HepG2 (cell line): ENCODE data around the gene ZNF865. TPM values are rescaled to one million over a fixed set of nuclear protein-coding genes. Genes with fewer than 3 reads are reported as not detected.
"Not testable (repeated sequence)": the region's sequence is repeated elsewhere in the genome, so short reads cannot be mapped to it uniquely, and the experiment has no call there.

ENCODE experiments used
- ATAC-seq: fragments of 200-7000 bp; cut with Tn5 transposase; 3 replicates; pipeline ENCODE4 v1.9.1; 2020; ENCODE audit warnings: mild to moderate bottlenecking, moderate library complexity
- BruUV-seq: library from RNA; stranded (reverse); fragments of 400-500 nt; replicated peaks from 2 replicates; lab custom pipeline; 2021; lab: Mats Ljungman, UMichigan
- CTCF ChIA-PET: fragments of 300-600 bp; formaldehyde crosslinking; extraction: SDS; loops from one replicate; lab custom pipeline; 2021; ENCODE audit warnings: low total read pairs, inconsistent platforms, low intra/inter-chr PET ratio; lab: Yijun Ruan, JAX
- POLR2A ChIA-PET: fragments of 350-600 bp; sonication (Branson Sonifier 250); formaldehyde crosslinking; loops from one replicate; lab custom pipeline; 2020; ENCODE audit warnings: antibody characterized with exemption, inconsistent platforms; lab: Yijun Ruan, JAX
- DNase-seq: peaks from one replicate; pipeline ENCODE4 v3.0.0-alpha.2; 2015; ENCODE audit warnings: low spot score
- FAIRE-seq: peaks from 3 replicates; lab custom pipeline; 2011; peaks lifted over from hg19 to GRCh38; lab: Jason Lieb, UNC
- H2AFZ ChIP-seq: one replicate; pipeline ENCODE4 v1.6.1; 2011; ENCODE audit warnings: low read length, inconsistent platforms
- H3K27ac ChIP-seq: fragments of 300-600 bp; 3 replicates; pipeline ENCODE4 v1.8.0; 2011; ENCODE audit warnings: mixed run types, mild to moderate bottlenecking, mixed read lengths, low read length, inconsistent platforms; ENCODE audit not compliant: insufficient read depth; ENCODE audit errors: extremely low read length
- H3K27me3 ChIP-seq, 2 experiments: fragments of 200-600 bp in 1 of 2; 2 replicates in 1 of 2; 3 replicates in 1 of 2; pipeline versions ENCODE4 v1.6.0 to v1.8.0; 2011; ENCODE audit warnings: low read length in 2 of 2, mild to moderate bottlenecking in 2 of 2, moderate library complexity in 2 of 2, inconsistent platforms in 1 of 2; ENCODE audit not compliant: insufficient read depth in 2 of 2, control insufficient read depth in 1 of 2
- H3K36me3 ChIP-seq, 2 experiments: fragments of 200-600 bp in 1 of 2; replicated peaks in 1 of 2; 2 replicates in 1 of 2; 3 replicates in 1 of 2; pipeline versions ENCODE4 v1.5.1 to v1.8.0; 2011; ENCODE audit warnings: low read length in 2 of 2, inconsistent platforms in 1 of 2; ENCODE audit not compliant: insufficient read depth in 2 of 2, control insufficient read depth in 1 of 2
- H3K4me1 ChIP-seq: 2 replicates; pipeline ENCODE4 v1.5.1; 2012; ENCODE audit warnings: low read length, inconsistent platforms; ENCODE audit not compliant: insufficient read depth
- H3K4me2 ChIP-seq: 2 replicates; pipeline ENCODE4 v1.6.0; 2011; ENCODE audit warnings: low read depth, low read length, inconsistent platforms
- H3K4me3 ChIP-seq, 3 experiments: fragments of 200-600 bp in 1 of 3; sonication (generic), shearing (Covaris generic) in 1 of 3; replicated peaks in 1 of 3; 2 replicates each; pipeline ENCODE4 v1.5.1; 2011 to 2016; ENCODE audit warnings: low read length in 3 of 3, inconsistent platforms in 2 of 3, low read depth in 2 of 3, mild to moderate bottlenecking in 2 of 3, control low read depth in 1 of 3, mixed read lengths in 1 of 3; ENCODE audit not compliant: insufficient read depth in 1 of 3
- H3K79me2 ChIP-seq: one replicate; pipeline ENCODE4 v1.6.1; 2011; ENCODE audit warnings: low read length, inconsistent platforms; ENCODE audit not compliant: insufficient read depth
- H3K9ac ChIP-seq: 2 replicates; pipeline ENCODE4 v1.6.0; 2011; ENCODE audit warnings: mild to moderate bottlenecking, low read depth, low read length, inconsistent platforms; ENCODE audit not compliant: insufficient read depth
- H3K9me3 ChIP-seq: 2 replicates; pipeline ENCODE4 v1.5.1; 2012; ENCODE audit warnings: mild to moderate bottlenecking, low read length
- H4K20me1 ChIP-seq: 2 replicates; pipeline ENCODE4 v1.6.0; 2011; ENCODE audit warnings: inconsistent platforms, mild to moderate bottlenecking, low read length, moderate library complexity; ENCODE audit not compliant: insufficient read depth
- CEBPB ChIP-seq: IDR thresholded peaks from 2 replicates; pipeline ENCODE4 v1.6.1; 2011; ENCODE audit warnings: low read depth, low read length, improper control_type of control experiment, borderline replicate concordance
- CEBPG ChIP-seq: IDR thresholded peaks from 2 replicates; pipeline ENCODE4 v1.6.1; 2016
- KAT8 ChIP-seq: IDR thresholded peaks from 2 replicates; pipeline ENCODE4 v1.6.1; 2016; ENCODE audit warnings: missing genetic modification reagents, missing compliant biosample characterization
- ZMYM3 ChIP-seq: sonication (generic); formaldehyde crosslinking; IDR thresholded peaks from 2 replicates; pipeline ENCODE4 v1.5.1; 2020; ENCODE audit warnings: mild to moderate bottlenecking, missing genetic modification reagents
- ZNF121 ChIP-seq: sonication (generic); formaldehyde crosslinking; IDR thresholded peaks from 2 replicates; pipeline ENCODE4 v1.5.0; 2020; ENCODE audit warnings: mild to moderate bottlenecking, missing genetic modification reagents
- WGBS: methylation state at CpG from one replicate; pipeline ENCODE4 v1.1.6; 2017; ENCODE audit warnings: low lambda C conversion rate; 5-methylcytosine and 5-hydroxymethylcytosine counted together
- in situ Hi-C: cut with HindIII; loops from 2 replicates; pipeline ENCODE4 v1.10.0; 2017; ENCODE audit warnings: low pct_unique_long_range_greater_than_20kb; ENCODE audit not compliant: extremely low pct_ligation_motif_present
- intact Hi-C: fragments of 100-400 bp; cut with micrococcal nuclease; formaldehyde crosslinking; loops from one replicate; pipeline ENCODE4 v1.10.0; 2022; ENCODE audit not compliant: unreplicated experiment
- polyA plus RNA-seq, 8 experiments: library from polyadenylated mRNA; depleted of rRNA in 3 of 8; stranded (reverse) in 7 of 8; unstranded in 1 of 8; fragments of >200 nt; fragmentation: Illumina TruSeq in 4 of 8; extraction: Trizol in 4 of 8; gene quantifications; 2 replicates each; pipeline versions ENCODE4 v1.2.1 to v1.2.3, GENCODE V29; 2011 to 2016; ENCODE audit warnings: low read depth in 4 of 8, missing spikeins in 1 of 8, mixed read lengths in 1 of 8; ENCODE audit not compliant: insufficient read depth in 1 of 8
- total RNA-seq, 5 experiments: library from RNA; depleted of rRNA; stranded (reverse); fragments of >200 nt; fragmentation: Illumina TruSeq; extraction: Trizol; gene quantifications; 2 replicates each; pipeline ENCODE4 v1.2.3, GENCODE V29; 2016; ENCODE audit warnings: low read depth in 1 of 5
- TF ChIP-seq, protein P1 (sequence below): sonication (generic); formaldehyde crosslinking; IDR thresholded peaks from 2 replicates; pipeline ENCODE4 v1.8.0; 2022; ENCODE audit warnings: low read depth, missing genetic modification reagents

ZNF865 gene
- total and polyA plus RNA-seq, 2 of the 13 experiments (the other 11 are each of a cell fraction or from before 2014, with no cell fraction given), result 0.93 to 1.0 TPM

DNA sequence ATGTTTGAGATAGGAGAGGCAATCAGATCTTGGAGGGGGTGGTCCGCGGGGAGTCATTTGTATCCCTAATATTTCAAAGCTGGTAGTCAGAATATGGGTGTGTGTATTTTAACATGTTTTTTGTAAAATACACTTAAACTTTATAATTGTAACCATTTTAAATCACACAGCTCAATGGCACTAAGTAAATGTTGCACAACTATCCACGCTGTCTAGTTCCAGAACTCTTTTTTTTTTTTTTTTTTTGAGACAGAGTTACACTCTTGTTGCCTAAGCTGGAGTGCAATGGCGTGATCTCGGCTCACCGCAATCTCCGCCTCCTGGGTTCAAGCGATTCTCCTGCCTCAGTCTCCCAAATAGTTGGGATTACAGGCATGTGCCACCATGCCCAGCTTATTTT is 21.6 kb upstream of the ZNF865 start:
- H2AFZ ChIP-seq, in situ Hi-C loops, FAIRE-seq, H3K27me3 ChIP-seq, ATAC-seq, H3K4me2 ChIP-seq, H3K4me3 ChIP-seq, H3K27ac ChIP-seq, H3K36me3 ChIP-seq, H3K79me2 ChIP-seq, H4K20me1 ChIP-seq, H3K9me3 ChIP-seq, DNase-seq, BruUV-seq, H3K9ac ChIP-seq, CTCF ChIA-PET: not testable (repeated sequence)
- peak; percentile 60 for TF ChIP-seq CEBPB
- TF ChIP-seq CEBPG (CRISPR knock-in tag), result peak; percentile 60; the same call in 1 of the 2 replicates
- peaks cover 51% of the 10 kb centered on the region for H3K4me1 ChIP-seq
- WGBS, result 26% methylated on average over 8 of the region's 8 CpGs
- POLR2A ChIA-PET, result interaction anchor here (1.1 to 5.3 kb wide), 3 partner anchors 16 to 34 kb away, joined by 3 to 66 read pairs (median 4); partner anchors contain the start of genes FIZ1 and ZNF524
- intact Hi-C loops, result loop anchor here (10.0 kb wide), 2 partner anchors 51 to 69 kb away; no protein-coding TSS in a partner anchor

DNA sequence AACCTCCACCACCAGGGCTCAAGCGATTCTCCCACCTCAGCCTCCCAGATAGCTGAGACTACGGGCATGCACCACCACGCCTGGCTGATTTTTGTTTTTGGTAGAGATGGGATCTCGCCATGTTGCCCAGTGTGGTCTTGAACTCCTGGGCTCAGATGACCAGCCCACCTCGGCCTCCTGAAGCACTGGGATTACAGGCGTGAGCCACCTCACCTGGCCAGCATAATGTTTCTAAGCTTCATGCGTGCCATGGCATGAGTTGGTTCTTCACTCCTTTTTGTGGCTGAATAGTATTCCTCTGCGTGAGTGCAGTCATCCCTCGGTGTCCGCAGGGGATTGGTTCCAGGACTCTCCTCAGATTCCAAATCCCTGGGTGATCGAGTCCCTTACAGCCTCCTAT is 20.6 kb upstream of the ZNF865 start:
- no peaks in the 10 kb centered on the region; a peak in 1 of 5 replicates for H3K27me3 ChIP-seq
- FAIRE-seq, result no peak
- peaks cover 47% of the 10 kb centered on the region for H3K4me1 ChIP-seq
- H3K4me2 ChIP-seq, result peak overlapping the region; percentile 11; the same call in 1 of the 2 replicates
- CTCF ChIA-PET, result no interaction called here
- intact Hi-C loops, result loop anchor here (10.0 kb wide), 2 partner anchors 50 to 70 kb away; no protein-coding TSS in a partner anchor
- in situ Hi-C loops, result no loop called here
- H4K20me1 ChIP-seq, result no peaks in the 10 kb centered on the region
- no peak for DNase-seq
- BruUV-seq, result no TSS peak
- no peak overlapping the region for H2AFZ ChIP-seq
- H3K79me2 ChIP-seq, result peaks cover 4% of the 10 kb centered on the region
- H3K9me3 ChIP-seq, result no peaks in the 10 kb centered on the region
- no peak overlapping the region for H3K9ac ChIP-seq
- H3K36me3 ChIP-seq, result no peaks in the 10 kb centered on the region
- H3K27ac ChIP-seq, result no peak overlapping the region
- no peak for ATAC-seq
- WGBS, result 89% methylated on average over 8 of the region's 11 CpGs
- POLR2A ChIA-PET, result interaction anchor here (1.0 to 5.3 kb wide), 4 partner anchors 15 to 40 kb away, joined by 3 to 66 read pairs (median 4); partner anchors contain the start of genes FIZ1, ZNF524 and ZNF784
- H3K4me3 ChIP-seq, result no peak overlapping the region
- TF ChIP-seq KAT8 (no peak), ZNF121 (CRISPR knock-in tag) (peak; percentile 77; the same call in 1 of the 2 replicates), ZMYM3 (CRISPR knock-in tag) (peak; percentile 62; the same call in 1 of the 2 replicates)
- TF ChIP-seq, protein P1, sequence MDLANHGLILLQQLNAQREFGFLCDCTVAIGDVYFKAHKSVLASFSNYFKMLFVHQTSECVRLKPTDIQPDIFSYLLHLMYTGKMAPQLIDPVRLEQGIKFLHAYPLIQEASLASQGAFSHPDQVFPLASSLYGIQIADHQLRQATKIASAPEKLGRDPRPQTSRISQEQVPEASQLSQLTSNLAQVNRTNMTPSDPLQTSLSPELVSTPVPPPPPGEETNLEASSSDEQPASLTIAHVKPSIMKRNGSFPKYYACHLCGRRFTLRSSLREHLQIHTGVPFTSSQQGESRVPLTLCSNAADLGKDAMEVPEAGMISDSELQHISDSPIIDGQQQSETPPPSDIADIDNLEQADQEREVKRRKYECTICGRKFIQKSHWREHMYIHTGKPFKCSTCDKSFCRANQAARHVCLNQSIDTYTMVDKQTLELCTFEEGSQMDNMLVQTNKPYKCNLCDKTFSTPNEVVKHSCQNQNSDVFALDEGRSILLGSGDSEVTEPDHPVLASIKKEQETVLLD (CRISPR knock-in tag), result 0 out of 2 replicates have a peak, but pooled peaks have one; percentile 18
